OCI-LY7 (cell line): ENCODE data around the gene RUSF1. TPM values are rescaled to one million over a fixed set of nuclear protein-coding genes. Genes with fewer than 3 reads are reported as not detected.
"Not testable (repeated sequence)": the region's sequence is repeated elsewhere in the genome, so short reads cannot be mapped to it uniquely, and the experiment has no call there.

Experiments
- BruUV-seq: library from RNA; stranded (reverse); fragments of 400-500 nt; replicated peaks from 2 replicates; lab custom pipeline; 2021; lab: Mats Ljungman, UMichigan
- CTCF ChIA-PET: fragments of 300-600 bp; sonication (Branson Sonifier 250); formaldehyde crosslinking; loops from one replicate; lab custom pipeline; 2022; ENCODE audit warnings: antibody characterized with exemption; ENCODE audit not compliant: unreplicated experiment; lab: Charles Lee
- POLR2A ChIA-PET: fragments of 300-600 bp; sonication (Branson Sonifier 250); formaldehyde crosslinking; loops from one replicate; lab custom pipeline; 2022; ENCODE audit warnings: antibody characterized with exemption; lab: Charles Lee
- DNase-seq: peaks from one replicate; pipeline ENCODE4 v3.0.0-alpha.2; 2015; ENCODE audit warnings: low spot score
- H2AFZ ChIP-seq: fragments of 200-600 bp; sonication (generic), shearing (Covaris generic); 2 replicates; pipeline ENCODE4 v1.6.1; 2014; ENCODE audit warnings: mild to moderate bottlenecking, antibody characterized with exemption, low read length, moderate library complexity
- H3K27ac ChIP-seq: fragments of 200-600 bp; sonication (generic); 2 replicates; pipeline ENCODE4 v1.5.1; 2014; ENCODE audit warnings: mixed run types, low read depth, mild to moderate bottlenecking, moderate library complexity, low read length, inconsistent platforms; ENCODE audit not compliant: poor library complexity, severe bottlenecking
- H3K36me3 ChIP-seq: fragments of 200-600 bp; sonication (generic); 2 replicates; pipeline ENCODE4 v1.6.1; 2014; ENCODE audit warnings: mild to moderate bottlenecking, antibody characterized with exemption, low read length, moderate library complexity, mixed read lengths; ENCODE audit not compliant: insufficient read depth
- H3K4me1 ChIP-seq: fragments of 200-600 bp; sonication (generic); 2 replicates; pipeline ENCODE4 v1.5.1; 2014; ENCODE audit warnings: mild to moderate bottlenecking, low read length; ENCODE audit not compliant: insufficient read depth, poor library complexity, severe bottlenecking
- H3K4me2 ChIP-seq: fragments of 200-600 bp; sonication (generic); 2 replicates; pipeline ENCODE4 v1.6.1; 2014; ENCODE audit warnings: mild to moderate bottlenecking, low read length
- H3K4me3 ChIP-seq: fragments of 200-600 bp; sonication (generic); 2 replicates; pipeline ENCODE4 v1.5.1; 2014; ENCODE audit warnings: mild to moderate bottlenecking, low read depth, low read length; ENCODE audit not compliant: poor library complexity, severe bottlenecking
- H3K79me2 ChIP-seq: fragments of 200-600 bp; sonication (generic); 2 replicates; pipeline ENCODE4 v1.6.1; 2016; ENCODE audit warnings: low read depth, mild to moderate bottlenecking, low read length, moderate library complexity, mixed read lengths; ENCODE audit not compliant: insufficient read depth
- H3K9me2 ChIP-seq: fragments of 200-600 bp; sonication (generic); 2 replicates; pipeline ENCODE4 v1.6.1; 2016; ENCODE audit warnings: mild to moderate bottlenecking, low read length, mixed read lengths; ENCODE audit not compliant: insufficient read depth
- H3K9me3 ChIP-seq: fragments of 200-600 bp; sonication (generic); 2 replicates; pipeline ENCODE4 v1.6.1; 2014; ENCODE audit warnings: mild to moderate bottlenecking, mixed run types, low read length, mixed read lengths
- H4K20me1 ChIP-seq: fragments of 200-600 bp; sonication (generic); 2 replicates; pipeline ENCODE4 v1.6.1; 2014; ENCODE audit warnings: mild to moderate bottlenecking, antibody characterized with exemption, low read length, moderate library complexity, mixed read lengths; ENCODE audit not compliant: insufficient read depth
- EZH2phosphoT487 ChIP-seq: fragments of 200-600 bp; sonication (generic); IDR thresholded peaks from 2 replicates; pipeline ENCODE4 v1.6.1; 2018; ENCODE audit warnings: low read depth, borderline replicate concordance, mild to moderate bottlenecking, mixed run types, antibody characterized with exemption, low read length, moderate library complexity, mixed read lengths
- intact Hi-C: fragments of 100-400 bp; cut with micrococcal nuclease; formaldehyde crosslinking; loops from one replicate; pipeline ENCODE4 v1.10.0; 2022; ENCODE audit not compliant: unreplicated experiment
- total RNA-seq, 2 experiments: library from RNA; depleted of rRNA in 1 of 2; stranded (reverse); fragments of >200 nt in 1 of 2; shearing (Covaris generic) in 1 of 2; gene quantifications; 2 replicates each; pipeline ENCODE4 v1.2.3, GENCODE V29; 2014 to 2022
- TF ChIP-seq, protein P1 (sequence below): fragments of 200-600 bp; sonication (generic); conservative IDR thresholded peaks from 2 replicates; pipeline ENCODE4 v1.5.1; 2014; ENCODE audit warnings: mild to moderate bottlenecking, antibody characterized with exemption, low read length, moderate library complexity, mixed read lengths

The RUSF1 gene
- total RNA-seq, 2 experiments from 2014 or later: 28.6 to 40.4 TPM

DNA sequence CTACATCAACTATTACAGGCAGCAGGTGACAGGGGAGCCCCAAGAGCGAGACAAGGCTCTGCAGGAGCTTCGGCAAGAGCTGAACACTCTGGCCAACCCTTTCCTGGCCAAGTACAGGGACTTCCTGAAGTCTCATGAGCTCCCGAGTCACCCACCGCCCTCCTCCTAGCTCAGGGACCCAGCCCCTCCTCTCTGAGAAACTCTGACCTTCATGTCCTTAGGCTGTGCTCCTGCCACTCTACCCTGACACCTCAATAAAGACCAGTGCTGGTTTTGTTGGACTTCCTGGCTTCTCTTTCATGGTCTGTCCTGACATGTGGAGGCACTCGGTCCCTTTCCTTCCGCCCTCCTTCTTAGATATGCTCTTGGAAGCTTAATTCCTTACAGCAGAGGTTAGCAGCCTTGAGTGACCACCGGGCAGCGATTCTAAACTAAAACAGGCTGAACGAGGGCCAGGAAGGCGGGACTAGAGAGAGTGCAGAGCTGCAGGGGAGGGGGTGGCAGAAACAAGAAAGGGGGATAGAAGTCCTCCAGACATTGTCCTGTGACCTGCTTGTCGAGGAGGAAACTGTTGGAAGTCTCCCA lies 20.4 kb upstream of the RUSF1 start:
- H3K4me3 ChIP-seq: no peak overlapping the region
- ChIA-PET POLR2A (interaction anchor here (0.7 kb wide), 1 partner anchor 354 kb away, joined by 4 read pairs; no protein-coding TSS in a partner anchor), CTCF (no interaction called here)
- H3K4me2 ChIP-seq: no peak overlapping the region
- H3K9me3 ChIP-seq: no peaks in the 10 kb centered on the region
- DNase-seq: no peak
- intact Hi-C loops: no loop called here
- no peak overlapping the region for H2AFZ ChIP-seq
- no peaks in the 10 kb centered on the region for H4K20me1 ChIP-seq
- H3K4me1 ChIP-seq: no peaks in the 10 kb centered on the region
- H3K36me3 ChIP-seq: no peaks in the 10 kb centered on the region
- no peak for TF ChIP-seq EZH2phosphoT487
- TF ChIP-seq, protein P1, sequence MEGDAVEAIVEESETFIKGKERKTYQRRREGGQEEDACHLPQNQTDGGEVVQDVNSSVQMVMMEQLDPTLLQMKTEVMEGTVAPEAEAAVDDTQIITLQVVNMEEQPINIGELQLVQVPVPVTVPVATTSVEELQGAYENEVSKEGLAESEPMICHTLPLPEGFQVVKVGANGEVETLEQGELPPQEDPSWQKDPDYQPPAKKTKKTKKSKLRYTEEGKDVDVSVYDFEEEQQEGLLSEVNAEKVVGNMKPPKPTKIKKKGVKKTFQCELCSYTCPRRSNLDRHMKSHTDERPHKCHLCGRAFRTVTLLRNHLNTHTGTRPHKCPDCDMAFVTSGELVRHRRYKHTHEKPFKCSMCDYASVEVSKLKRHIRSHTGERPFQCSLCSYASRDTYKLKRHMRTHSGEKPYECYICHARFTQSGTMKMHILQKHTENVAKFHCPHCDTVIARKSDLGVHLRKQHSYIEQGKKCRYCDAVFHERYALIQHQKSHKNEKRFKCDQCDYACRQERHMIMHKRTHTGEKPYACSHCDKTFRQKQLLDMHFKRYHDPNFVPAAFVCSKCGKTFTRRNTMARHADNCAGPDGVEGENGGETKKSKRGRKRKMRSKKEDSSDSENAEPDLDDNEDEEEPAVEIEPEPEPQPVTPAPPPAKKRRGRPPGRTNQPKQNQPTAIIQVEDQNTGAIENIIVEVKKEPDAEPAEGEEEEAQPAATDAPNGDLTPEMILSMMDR: no peak
- no peaks in the 10 kb centered on the region for H3K79me2 ChIP-seq
- H3K27ac ChIP-seq: no peak overlapping the region
- H3K9me2 ChIP-seq: no peaks in the 10 kb centered on the region
- no TSS peak for BruUV-seq

DNA sequence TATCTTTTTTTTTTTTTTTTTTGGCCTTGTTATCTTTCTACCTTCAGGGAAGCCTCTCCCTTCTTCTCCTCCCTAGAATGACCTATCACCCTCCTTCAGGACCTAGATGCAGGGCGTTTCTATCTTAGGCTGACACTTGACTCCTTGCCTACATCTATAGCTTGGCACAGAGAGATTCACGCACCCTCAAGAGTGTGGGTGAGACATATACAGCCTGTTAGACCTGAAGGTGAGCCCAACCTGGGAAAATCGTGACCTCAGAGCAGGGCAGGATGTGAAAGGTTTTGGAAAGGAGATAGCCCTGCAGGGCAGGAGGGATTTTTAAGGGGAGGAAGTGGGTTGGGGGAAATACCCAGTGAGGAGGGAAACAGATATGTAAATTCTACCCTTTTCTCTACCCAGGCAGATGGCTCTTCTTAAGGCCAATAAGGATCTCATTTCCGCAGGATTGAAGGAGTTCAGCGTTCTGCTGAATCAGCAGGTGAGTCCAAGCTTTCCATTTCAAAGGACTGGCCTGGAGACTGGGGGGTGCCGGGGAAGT lies 19.6 kb upstream of the RUSF1 start, which contains the start of gene AHSP:
TSS of gene AHSP (plus strand) at position 167 of the 541 bp plus-strand sequence. CDS start at position 407, 240 bp downstream.
- Histone ChIP-seq H3K4me2 (no peak within 1 kb of the TSS), H3K4me1 (no peaks in the 10 kb centered on the region), H3K27ac (no peak within 1 kb of the TSS), H2AFZ (no peak within 1 kb of the TSS), H3K36me3 (no peaks in the 10 kb centered on the region), H3K79me2 (no peaks in the 10 kb centered on the region), H3K9me2 (no peaks in the 10 kb centered on the region), H4K20me1 (no peaks in the 10 kb centered on the region), H3K4me3 (no peak within 1 kb of the TSS), H3K9me3 (no peaks in the 10 kb centered on the region)
- no peak for DNase-seq
- no TSS peak for BruUV-seq
- CTCF ChIA-PET: no interaction called here
- POLR2A ChIA-PET: interaction anchor here (0.7 kb wide), 1 partner anchor 89 kb away, joined by 3 read pairs; no protein-coding TSS in a partner anchor
- intact Hi-C loops: no loop called here
- TF ChIP-seq, protein P1: no peak
- no peak for TF ChIP-seq EZH2phosphoT487

DNA sequence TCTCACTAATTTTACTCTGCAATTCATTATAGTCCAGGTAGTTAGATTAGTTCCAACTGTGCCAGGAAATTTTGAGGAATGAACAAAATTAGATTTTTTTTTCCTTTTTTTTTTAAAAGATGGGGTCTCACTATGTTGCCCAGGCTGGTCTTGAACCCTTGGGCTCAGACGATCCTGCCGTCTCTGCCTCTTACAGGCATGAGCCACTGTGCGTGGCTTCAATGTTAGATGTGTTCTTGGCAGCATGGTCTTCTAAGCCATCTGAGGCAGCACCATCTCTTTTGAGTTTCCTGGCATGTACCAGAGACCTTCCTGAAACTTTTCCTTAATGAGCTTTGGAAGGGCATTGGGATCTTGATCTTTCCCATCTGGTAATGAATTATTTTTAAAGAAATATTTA lies 16.9 kb upstream of the RUSF1 start:
- H4K20me1 ChIP-seq: no peaks in the 10 kb centered on the region
- intact Hi-C loops: no loop called here
- no peaks in the 10 kb centered on the region for H3K79me2 ChIP-seq
- no peak overlapping the region for H2AFZ ChIP-seq
- no peaks in the 10 kb centered on the region for H3K9me2 ChIP-seq
- H3K4me3 ChIP-seq: no peak overlapping the region
- no peaks in the 10 kb centered on the region for H3K4me1 ChIP-seq
- no peaks in the 10 kb centered on the region for H3K9me3 ChIP-seq
- H3K4me2 ChIP-seq: no peak overlapping the region
- CTCF ChIA-PET: no interaction called here
- DNase-seq: no peak
- H3K36me3 ChIP-seq: no peaks in the 10 kb centered on the region
- no TSS peak for BruUV-seq
- no peak for TF ChIP-seq EZH2phosphoT487
- TF ChIP-seq, protein P1: no peak
- POLR2A ChIA-PET: no interaction called here
- no peak overlapping the region for H3K27ac ChIP-seq

DNA sequence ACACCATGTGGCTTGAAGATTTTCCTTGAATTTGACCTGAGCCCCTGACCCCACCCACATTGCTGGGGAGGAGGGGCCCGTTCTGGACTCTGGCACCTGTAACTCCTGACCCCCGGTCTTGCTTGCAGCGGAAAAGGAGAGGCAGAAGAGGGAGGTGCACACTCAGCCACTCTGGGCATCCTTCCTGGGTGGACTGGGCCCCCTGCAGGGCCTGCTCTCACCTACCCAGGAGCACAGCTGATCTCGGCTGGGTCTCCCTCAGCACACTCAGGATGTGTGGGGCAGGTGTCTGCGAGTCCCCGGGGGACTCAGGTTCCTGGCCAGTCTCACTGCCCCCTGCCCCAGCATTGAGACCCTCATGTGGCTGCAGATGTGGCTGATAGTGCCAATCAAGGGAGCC lies 15.6 kb upstream of the RUSF1 start:
- DNase-seq, H3K27ac ChIP-seq, H3K36me3 ChIP-seq, H2AFZ ChIP-seq, H3K4me1 ChIP-seq, H3K4me2 ChIP-seq, H4K20me1 ChIP-seq, BruUV-seq, intact Hi-C loops, H3K79me2 ChIP-seq, H3K9me2 ChIP-seq, H3K9me3 ChIP-seq, H3K4me3 ChIP-seq, CTCF ChIA-PET, POLR2A ChIA-PET: not testable (repeated sequence)
